HG02884 (cell line): Measurements from ENCODE around the gene AASDH.
"Not testable (repeated sequence)": the region's sequence is repeated elsewhere in the genome, so short reads cannot be mapped to it uniquely, and the experiment has no call there.

ENCODE experiments used
- ATAC-seq: cut with Tn5 transposase; IDR thresholded peaks from one replicate; pipeline ENCODE4 v1.9.1; 2021; ENCODE audit warnings: mild to moderate bottlenecking, moderate library complexity; ENCODE audit not compliant: unreplicated experiment

AASDH gene

GRCh38 chr4:56391270-56391669 lies 4.0 kb upstream of the AASDH start:
- no peak for ATAC-seq

DNA sequence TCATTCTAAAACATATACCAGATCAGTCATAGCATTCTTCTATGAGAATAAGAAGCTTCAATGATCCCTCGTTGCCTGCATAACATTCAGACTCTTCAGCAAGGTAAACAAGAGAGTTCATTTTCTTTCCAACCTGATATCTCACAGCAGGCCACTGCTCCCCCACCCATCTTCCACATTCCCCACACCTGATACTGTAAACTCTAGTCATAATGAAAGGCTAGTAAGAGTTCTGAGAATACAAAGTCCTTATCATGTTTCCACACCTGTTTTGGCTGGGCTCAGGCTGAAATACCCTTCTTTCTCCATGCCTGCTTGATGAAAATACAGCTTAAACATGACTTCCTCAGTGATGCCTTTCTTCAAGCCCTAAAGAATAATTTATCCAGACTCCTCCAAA lies 2.3 kb upstream of the AASDH start:
- no peak for ATAC-seq

GRCh38 chr4:56388306-56388705 lies 1.0 kb upstream of the AASDH start:
- ATAC-seq = no peak

GRCh38 chr4:56386091-56386490 lies 1.2 kb downstream of the AASDH start:
- ATAC-seq = no peak

GRCh38 chr4:56375458-56375857 lies 11.8 kb downstream of the AASDH start:
- no peak for ATAC-seq

- no peak for ATAC-seq
These were observed 12.3 kb downstream of the AASDH start for GRCh38 chr4:56374956-56375355.

DNA sequence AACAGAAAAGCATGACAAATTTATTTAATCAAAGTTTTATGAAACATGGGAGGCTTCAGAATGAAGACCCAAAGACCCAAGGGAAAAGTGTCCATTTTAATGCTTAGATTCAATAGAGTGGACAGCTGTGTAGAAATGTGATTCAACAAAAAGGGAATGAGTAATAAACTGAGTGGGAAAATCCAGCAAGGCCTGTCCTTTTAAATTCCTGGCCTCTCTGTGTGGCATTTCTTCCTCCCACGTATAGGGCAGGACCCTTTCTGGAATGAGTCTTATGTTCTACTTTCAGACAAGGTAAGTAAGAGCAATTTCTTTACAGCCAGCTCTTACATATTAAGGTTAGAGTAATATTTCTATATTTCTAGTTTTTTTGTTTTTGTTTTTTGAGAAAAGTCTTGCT lies 14.5 kb downstream of the AASDH start:
- no peak for ATAC-seq

- no peak for ATAC-seq
These were observed 15.7 kb downstream of the AASDH start for GRCh38 chr4:56371426-56372220.

DNA sequence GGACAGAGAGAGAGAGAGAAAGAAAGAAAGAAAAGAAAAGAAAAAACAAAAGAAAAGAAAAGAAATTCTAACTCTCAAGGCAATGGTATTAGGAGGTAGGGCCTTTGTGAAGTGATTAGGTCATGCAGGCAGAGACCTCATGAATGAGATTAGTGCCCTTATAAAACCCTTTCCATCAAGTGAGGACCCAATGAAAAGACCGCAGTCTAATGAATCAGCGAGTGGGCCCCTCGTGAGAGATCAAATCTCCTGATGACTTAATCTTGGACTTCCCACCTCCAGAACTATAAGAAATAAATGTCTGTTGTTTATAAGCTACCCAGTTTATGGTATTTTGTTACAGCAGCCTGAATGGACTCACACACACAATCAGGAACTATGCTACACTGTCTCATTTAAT lies 16.9 kb downstream of the AASDH start:
- no peak for ATAC-seq

GRCh38 chr4:56362981-56363380 lies 24.3 kb downstream of the AASDH start:
- not testable (repeated sequence) for ATAC-seq

GRCh38 chr4:56360071-56360470 lies 27.2 kb downstream of the AASDH start:
- no peak for ATAC-seq

GRCh38 chr4:56356650-56357049 lies 30.6 kb downstream of the AASDH start:
- ATAC-seq = no peak

GRCh38 chr4:56348576-56348975 lies 38.7 kb downstream of the AASDH start:
- ATAC-seq = no peak

DNA sequence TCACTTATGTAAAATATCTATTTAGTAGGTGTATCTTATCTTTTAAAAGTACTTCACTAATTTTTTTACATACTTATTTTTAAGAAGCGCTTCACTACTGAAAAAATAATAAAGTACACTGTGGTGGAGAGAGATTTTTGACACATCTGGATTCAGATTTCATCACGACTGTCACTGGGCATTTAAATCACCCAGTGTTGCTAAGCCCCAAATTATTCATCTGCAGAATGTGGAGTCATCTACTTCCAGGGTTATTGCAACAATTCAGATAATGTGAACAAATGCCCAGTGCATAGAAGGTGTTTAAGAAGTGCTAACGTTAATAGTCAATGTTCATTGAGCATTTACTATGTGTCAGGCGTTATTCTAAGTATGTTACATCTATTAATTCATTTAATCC lies 41.8 kb downstream of the AASDH start:
- no peak for ATAC-seq

DNA sequence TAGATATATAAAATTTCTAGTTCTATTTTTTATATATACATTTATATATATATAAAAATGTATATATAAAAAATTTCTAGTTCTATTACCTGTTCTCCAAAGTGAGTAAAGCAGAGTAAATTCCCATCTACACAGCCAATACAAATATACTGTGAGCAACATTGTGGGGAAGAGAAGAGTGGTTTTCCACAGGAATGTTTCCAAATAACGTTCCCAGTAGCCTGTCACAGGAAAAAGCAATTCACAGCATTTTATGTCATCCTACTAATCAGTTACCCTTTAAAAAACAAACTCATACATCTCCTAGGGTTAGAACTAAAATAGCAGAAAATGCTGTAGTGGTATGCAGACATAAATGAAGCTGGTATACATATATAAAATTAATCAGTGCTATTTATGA lies 44.5 kb downstream of the AASDH start:
- ATAC-seq = no peak

DNA sequence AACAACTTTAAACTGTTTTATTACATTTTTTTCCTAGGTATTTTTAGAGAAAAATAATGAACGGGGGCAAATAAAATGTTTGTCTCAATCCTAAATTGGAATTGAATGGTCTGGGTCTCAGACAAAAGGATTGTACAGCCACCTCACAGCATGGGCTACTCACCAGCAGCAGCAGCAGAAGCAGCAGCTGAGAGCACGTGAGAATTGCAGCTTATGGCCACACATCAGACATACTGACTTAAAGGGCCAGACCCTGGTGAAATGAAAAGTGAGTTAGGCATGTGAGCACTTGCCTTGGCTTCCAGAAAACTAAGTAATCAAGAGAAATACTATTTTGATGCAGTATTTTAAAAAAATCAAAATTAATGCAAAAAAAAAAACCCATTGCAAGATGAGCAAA lies 56.6 kb downstream of the AASDH start:
- ATAC-seq = no peak

DNA sequence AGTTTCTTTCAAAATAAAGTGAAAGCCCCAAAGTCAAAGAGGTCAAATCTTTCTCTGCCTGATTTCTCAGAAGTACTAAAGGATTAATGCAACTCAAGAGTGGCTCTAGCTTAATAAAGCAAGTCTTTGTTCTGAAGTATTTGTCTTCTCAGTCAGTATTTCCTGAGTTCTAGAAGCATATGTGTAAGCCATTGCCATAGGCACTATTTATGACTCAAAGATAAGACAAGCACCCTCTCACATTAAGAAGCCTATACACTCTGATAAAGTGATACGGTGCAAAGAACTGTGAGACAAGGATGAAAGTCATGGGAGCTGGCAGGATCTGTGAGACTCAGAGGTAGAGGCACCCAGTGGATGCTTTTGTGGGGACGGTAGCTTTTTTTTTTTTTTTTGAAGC lies 60.9 kb downstream of the AASDH start:
- no peak for ATAC-seq

GRCh38 chr4:56324011-56324610 lies 63.2 kb downstream of the AASDH start:
- no peak for ATAC-seq

DNA sequence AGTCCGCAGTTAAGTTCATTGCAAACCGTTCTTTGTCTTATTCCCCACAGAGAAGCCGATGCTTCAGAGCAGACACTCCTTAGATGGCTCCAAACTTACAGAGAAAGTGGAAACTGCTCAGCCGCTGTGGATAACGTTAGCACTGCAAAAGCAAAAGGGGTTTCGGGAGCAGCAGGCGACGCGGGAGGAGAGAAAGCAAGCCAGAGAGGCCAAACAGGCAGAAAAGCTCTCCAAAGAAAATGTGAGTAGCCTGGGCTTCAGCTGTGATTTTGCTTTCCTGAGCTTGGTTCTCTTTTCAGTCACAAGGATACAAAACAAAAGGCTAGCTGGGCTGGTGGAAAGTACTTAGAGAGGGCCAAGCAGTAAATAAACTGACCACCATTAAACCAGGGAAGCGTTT lies 64.0 kb downstream of the AASDH start:
- ATAC-seq = no peak

GRCh38 chr4:56321251-56321650 lies 66.0 kb downstream of the AASDH start:
- ATAC-seq = no peak

DNA sequence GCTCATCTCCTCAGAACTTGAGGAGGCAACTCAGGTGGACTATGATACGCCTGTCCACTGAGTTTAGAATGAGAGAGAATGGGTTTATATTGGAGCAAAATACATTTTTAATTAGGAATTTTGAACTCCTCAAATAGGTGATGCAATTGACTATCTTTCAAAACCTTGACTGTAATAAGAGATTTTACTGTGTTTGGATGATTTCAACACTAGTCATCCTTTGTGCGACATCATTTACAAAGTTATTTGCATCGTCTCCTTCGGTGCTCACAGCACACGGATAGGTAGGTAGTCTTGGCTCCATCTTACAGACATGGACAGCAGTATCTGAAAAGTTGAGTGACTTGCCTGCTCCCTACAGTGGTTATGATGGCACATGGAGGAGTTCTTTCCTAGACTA lies 67.0 kb downstream of the AASDH start:
- ATAC-seq = no peak

GRCh38 chr4:56318555-56318954 lies 68.7 kb downstream of the AASDH start:
- ATAC-seq = no peak

DNA sequence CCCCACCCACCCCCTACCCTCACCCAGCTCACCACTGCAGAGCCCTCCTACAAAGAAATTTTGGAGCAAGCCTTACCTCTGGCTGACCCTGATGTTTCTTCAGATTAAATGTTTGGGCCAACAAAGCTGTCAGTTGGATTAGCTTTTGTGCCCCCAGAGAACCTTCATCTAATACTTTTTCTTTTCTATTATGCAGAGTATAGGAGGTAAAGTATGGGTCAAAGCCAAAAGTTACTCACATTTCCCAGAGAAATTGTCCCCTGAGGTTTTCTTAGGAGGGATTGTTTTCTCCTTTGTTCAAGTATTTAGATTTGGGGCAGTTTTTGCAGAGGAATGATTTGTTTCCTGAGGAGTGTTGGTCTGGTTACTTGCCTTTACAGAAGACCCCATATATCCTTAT lies 69.5 kb downstream of the AASDH start:
- ATAC-seq = no peak
